HepG2 (cell line): ENCODE data around the gene SPATA13. TPM values are rescaled to one million over a fixed set of nuclear protein-coding genes. Genes with fewer than 3 reads are reported as not detected.
"Not testable (repeated sequence)": the region's sequence is repeated elsewhere in the genome, so short reads cannot be mapped to it uniquely, and the experiment has no call there.

Experiments used
- ATAC-seq: fragments of 200-7000 bp; cut with Tn5 transposase; 3 replicates; pipeline ENCODE4 v1.9.1; 2020; ENCODE audit warnings: mild to moderate bottlenecking, moderate library complexity
- BruUV-seq: library from RNA; stranded (reverse); fragments of 400-500 nt; replicated peaks from 2 replicates; lab custom pipeline; 2021; lab: Mats Ljungman, UMichigan
- CTCF ChIA-PET: fragments of 300-600 bp; formaldehyde crosslinking; extraction: SDS; loops from one replicate; lab custom pipeline; 2021; ENCODE audit warnings: low total read pairs, inconsistent platforms, low intra/inter-chr PET ratio; lab: Yijun Ruan, JAX
- POLR2A ChIA-PET: fragments of 350-600 bp; sonication (Branson Sonifier 250); formaldehyde crosslinking; loops from one replicate; lab custom pipeline; 2020; ENCODE audit warnings: antibody characterized with exemption, inconsistent platforms; lab: Yijun Ruan, JAX
- DNase-seq: peaks from one replicate; pipeline ENCODE4 v3.0.0-alpha.2; 2015; ENCODE audit warnings: low spot score
- FAIRE-seq: peaks from 3 replicates; lab custom pipeline; 2011; peaks lifted over from hg19 to GRCh38; lab: Jason Lieb, UNC
- H2AFZ ChIP-seq: one replicate; pipeline ENCODE4 v1.6.1; 2011; ENCODE audit warnings: low read length, inconsistent platforms
- H3K27ac ChIP-seq: fragments of 300-600 bp; 3 replicates; pipeline ENCODE4 v1.8.0; 2011; ENCODE audit warnings: mixed run types, mild to moderate bottlenecking, mixed read lengths, low read length, inconsistent platforms; ENCODE audit not compliant: insufficient read depth; ENCODE audit errors: extremely low read length
- H3K27me3 ChIP-seq, 2 experiments: fragments of 200-600 bp in 1 of 2; 2 replicates in 1 of 2; 3 replicates in 1 of 2; pipeline versions ENCODE4 v1.6.0 to v1.8.0; 2011; ENCODE audit warnings: low read length in 2 of 2, mild to moderate bottlenecking in 2 of 2, moderate library complexity in 2 of 2, inconsistent platforms in 1 of 2; ENCODE audit not compliant: insufficient read depth in 2 of 2, control insufficient read depth in 1 of 2
- H3K36me3 ChIP-seq, 2 experiments: fragments of 200-600 bp in 1 of 2; replicated peaks in 1 of 2; 2 replicates in 1 of 2; 3 replicates in 1 of 2; pipeline versions ENCODE4 v1.5.1 to v1.8.0; 2011; ENCODE audit warnings: low read length in 2 of 2, inconsistent platforms in 1 of 2; ENCODE audit not compliant: insufficient read depth in 2 of 2, control insufficient read depth in 1 of 2
- H3K4me1 ChIP-seq: 2 replicates; pipeline ENCODE4 v1.5.1; 2012; ENCODE audit warnings: low read length, inconsistent platforms; ENCODE audit not compliant: insufficient read depth
- H3K4me2 ChIP-seq: 2 replicates; pipeline ENCODE4 v1.6.0; 2011; ENCODE audit warnings: low read depth, low read length, inconsistent platforms
- H3K4me3 ChIP-seq, 3 experiments: fragments of 200-600 bp in 1 of 3; sonication (generic), shearing (Covaris generic) in 1 of 3; replicated peaks in 1 of 3; 2 replicates each; pipeline ENCODE4 v1.5.1; 2011 to 2016; ENCODE audit warnings: low read length in 3 of 3, inconsistent platforms in 2 of 3, low read depth in 2 of 3, mild to moderate bottlenecking in 2 of 3, control low read depth in 1 of 3, mixed read lengths in 1 of 3; ENCODE audit not compliant: insufficient read depth in 1 of 3
- H3K79me2 ChIP-seq: one replicate; pipeline ENCODE4 v1.6.1; 2011; ENCODE audit warnings: low read length, inconsistent platforms; ENCODE audit not compliant: insufficient read depth
- H3K9ac ChIP-seq: 2 replicates; pipeline ENCODE4 v1.6.0; 2011; ENCODE audit warnings: mild to moderate bottlenecking, low read depth, low read length, inconsistent platforms; ENCODE audit not compliant: insufficient read depth
- H3K9me3 ChIP-seq: 2 replicates; pipeline ENCODE4 v1.5.1; 2012; ENCODE audit warnings: mild to moderate bottlenecking, low read length
- H4K20me1 ChIP-seq: 2 replicates; pipeline ENCODE4 v1.6.0; 2011; ENCODE audit warnings: inconsistent platforms, mild to moderate bottlenecking, low read length, moderate library complexity; ENCODE audit not compliant: insufficient read depth
- MED13 ChIP-seq: sonication (generic); formaldehyde crosslinking; IDR thresholded peaks from 2 replicates; pipeline ENCODE4 v1.5.0; 2020; ENCODE audit warnings: missing genetic modification reagents
- NFYB ChIP-seq: sonication (generic); formaldehyde crosslinking; IDR thresholded peaks from 2 replicates; pipeline ENCODE4 v1.4.0; 2020; ENCODE audit warnings: missing genetic modification reagents
- NR2C2 ChIP-seq: sonication (generic); formaldehyde crosslinking; IDR thresholded peaks from 2 replicates; pipeline ENCODE4 v1.4.0; 2020; ENCODE audit warnings: missing genetic modification reagents, mild to moderate bottlenecking, moderate library complexity, borderline replicate concordance
- RARA ChIP-seq: IDR thresholded peaks from 2 replicates; pipeline ENCODE4 v1.6.1; 2016; ENCODE audit warnings: missing genetic modification reagents, missing compliant biosample characterization
- RFX3 ChIP-seq: IDR thresholded peaks from 2 replicates; pipeline ENCODE4 v1.6.1; 2016; ENCODE audit warnings: missing biosample characterization, missing genetic modification reagents
- SMAD1 ChIP-seq: sonication (generic); formaldehyde crosslinking; IDR thresholded peaks from 2 replicates; pipeline ENCODE4 v1.4.0; 2020; ENCODE audit warnings: missing genetic modification reagents, low read depth, mild to moderate bottlenecking, borderline replicate concordance
- XBP1 ChIP-seq: sonication (generic); formaldehyde crosslinking; IDR thresholded peaks from 2 replicates; pipeline ENCODE4 v1.5.0; 2020; ENCODE audit warnings: missing genetic modification reagents
- ZNF121 ChIP-seq: sonication (generic); formaldehyde crosslinking; IDR thresholded peaks from 2 replicates; pipeline ENCODE4 v1.5.0; 2020; ENCODE audit warnings: mild to moderate bottlenecking, missing genetic modification reagents
- ZNF484 ChIP-seq: sonication (generic); formaldehyde crosslinking; IDR thresholded peaks from 2 replicates; pipeline ENCODE4 v1.5.1; 2020; ENCODE audit warnings: mild to moderate bottlenecking, low read depth, missing genetic modification reagents, borderline replicate concordance
- ZNF562 ChIP-seq: sonication (generic); formaldehyde crosslinking; IDR thresholded peaks from 2 replicates; pipeline ENCODE4 v1.8.0; 2022; ENCODE audit warnings: missing genetic modification reagents, borderline replicate concordance
- ZNF615 ChIP-seq: sonication (generic); formaldehyde crosslinking; IDR thresholded peaks from 2 replicates; pipeline ENCODE4 v1.5.0; 2020; ENCODE audit warnings: mild to moderate bottlenecking, missing genetic modification reagents, borderline replicate concordance
- ZNF776 ChIP-seq: sonication (generic); formaldehyde crosslinking; IDR thresholded peaks from 2 replicates; pipeline ENCODE4 v1.4.0; 2020; ENCODE audit warnings: mild to moderate bottlenecking, missing genetic modification reagents
- WGBS: methylation state at CpG from one replicate; pipeline ENCODE4 v1.1.6; 2017; ENCODE audit warnings: low lambda C conversion rate; 5-methylcytosine and 5-hydroxymethylcytosine counted together
- in situ Hi-C: cut with HindIII; loops from 2 replicates; pipeline ENCODE4 v1.10.0; 2017; ENCODE audit warnings: low pct_unique_long_range_greater_than_20kb; ENCODE audit not compliant: extremely low pct_ligation_motif_present
- intact Hi-C: fragments of 100-400 bp; cut with micrococcal nuclease; formaldehyde crosslinking; loops from one replicate; pipeline ENCODE4 v1.10.0; 2022; ENCODE audit not compliant: unreplicated experiment
- polyA plus RNA-seq, 8 experiments: library from polyadenylated mRNA; depleted of rRNA in 3 of 8; stranded (reverse) in 7 of 8; unstranded in 1 of 8; fragments of >200 nt; fragmentation: Illumina TruSeq in 4 of 8; extraction: Trizol in 4 of 8; gene quantifications; 2 replicates each; pipeline versions ENCODE4 v1.2.1 to v1.2.3, GENCODE V29; 2011 to 2016; ENCODE audit warnings: low read depth in 4 of 8, missing spikeins in 1 of 8, mixed read lengths in 1 of 8; ENCODE audit not compliant: insufficient read depth in 1 of 8
- total RNA-seq, 5 experiments: library from RNA; depleted of rRNA; stranded (reverse); fragments of >200 nt; fragmentation: Illumina TruSeq; extraction: Trizol; gene quantifications; 2 replicates each; pipeline ENCODE4 v1.2.3, GENCODE V29; 2016; ENCODE audit warnings: low read depth in 1 of 5

Gene SPATA13
- total and polyA plus RNA-seq, 2 of the 13 experiments (the other 11 are each of a cell fraction or from before 2014, with no cell fraction given), result 11.3 to 14.2 TPM

DNA sequence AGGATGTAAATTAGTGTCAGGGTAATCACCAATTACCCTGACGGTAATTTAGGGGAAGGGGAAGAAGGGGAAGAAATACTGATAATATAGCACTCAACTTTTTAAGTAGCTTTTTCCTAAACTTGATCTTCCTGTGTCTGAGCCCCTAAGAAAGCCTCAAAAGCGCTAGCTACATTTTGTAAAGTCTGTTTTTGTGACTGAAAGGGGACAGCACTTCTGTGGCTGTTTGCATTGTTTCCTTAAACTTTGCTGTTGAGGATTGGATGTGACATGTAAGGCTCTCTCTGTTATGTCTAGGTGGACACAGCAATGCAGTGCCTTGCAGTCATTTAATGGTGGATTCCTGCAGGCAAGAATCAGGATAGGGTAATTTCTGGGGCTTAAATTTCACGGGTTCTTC, 42.8 kb downstream of the SPATA13 start (continued):
- TF ChIP-seq MED13 (CRISPR knock-in tag), result no peak
- no peak for TF ChIP-seq ZNF484 (CRISPR knock-in tag)
- TF ChIP-seq NFYB, result no peak
- TF ChIP-seq RARA (CRISPR knock-in tag), result no peak
- TF ChIP-seq NR2C2, result no peak

DNA sequence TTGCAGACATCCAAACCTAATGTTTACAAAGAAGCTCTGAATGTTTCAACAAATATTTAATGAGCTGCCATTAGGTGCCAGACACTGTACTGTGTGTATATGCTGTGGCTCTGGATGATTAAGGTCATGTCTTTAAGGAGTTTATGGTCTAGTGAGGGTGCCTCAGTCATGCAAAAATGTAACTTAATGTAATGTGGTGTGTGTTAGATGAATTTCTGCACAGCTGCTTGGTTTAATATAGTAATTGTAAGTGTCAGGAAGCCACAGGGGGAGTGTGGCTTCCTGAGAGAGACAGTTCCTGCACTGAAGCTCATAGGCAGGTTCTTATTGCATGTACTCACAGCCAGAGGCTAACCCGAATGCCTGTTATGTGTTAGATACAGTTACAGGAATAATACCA, 43.3 kb downstream of the SPATA13 start:
- ChIA-PET CTCF (no interaction called here), POLR2A (interaction anchor here (1.0 kb wide), 1 partner anchor 22 kb away, joined by 4 read pairs; no protein-coding TSS in a partner anchor)
- no peak overlapping the region for H3K9ac ChIP-seq
- no peaks in the 10 kb centered on the region for H3K9me3 ChIP-seq
- intact Hi-C loops (no loop called here), in situ Hi-C loops (no loop called here)
- H2AFZ ChIP-seq, result no peak overlapping the region
- DNase-seq (no peak), FAIRE-seq (no peak), ATAC-seq (no peak; the same call in 2 of the 3 replicates)
- no peaks in the 10 kb centered on the region; a peak in 1 of 5 replicates for H3K27me3 ChIP-seq
- no peak overlapping the region for H3K27ac ChIP-seq
- no peak overlapping the region for H3K4me2 ChIP-seq
- H3K79me2 ChIP-seq, result peaks cover 17% of the 10 kb centered on the region
- H4K20me1 ChIP-seq, result 0 out of 2 replicates have a peak, but pooled peaks cover 3% of the 10 kb centered on the region
- TF ChIP-seq XBP1 (CRISPR knock-in tag), result no peak
- TF ChIP-seq SMAD1, result no peak
- no peak for TF ChIP-seq RFX3 (CRISPR knock-in tag)
- TF ChIP-seq ZNF121 (CRISPR knock-in tag), result no peak
- no peak for TF ChIP-seq ZNF562 (CRISPR knock-in tag)
- no peak for TF ChIP-seq ZNF776 (CRISPR knock-in tag)
- no peak for TF ChIP-seq ZNF615 (CRISPR knock-in tag)
- BruUV-seq, result no TSS peak
- WGBS, result 100% methylated on average over 1 of the region's 1 CpG
- peaks cover 28% of the 10 kb centered on the region for H3K4me1 ChIP-seq
- H3K36me3 ChIP-seq, result no peaks in the 10 kb centered on the region; a peak in 2 of 5 replicates
- H3K4me3 ChIP-seq, result no peak overlapping the region

DNA sequence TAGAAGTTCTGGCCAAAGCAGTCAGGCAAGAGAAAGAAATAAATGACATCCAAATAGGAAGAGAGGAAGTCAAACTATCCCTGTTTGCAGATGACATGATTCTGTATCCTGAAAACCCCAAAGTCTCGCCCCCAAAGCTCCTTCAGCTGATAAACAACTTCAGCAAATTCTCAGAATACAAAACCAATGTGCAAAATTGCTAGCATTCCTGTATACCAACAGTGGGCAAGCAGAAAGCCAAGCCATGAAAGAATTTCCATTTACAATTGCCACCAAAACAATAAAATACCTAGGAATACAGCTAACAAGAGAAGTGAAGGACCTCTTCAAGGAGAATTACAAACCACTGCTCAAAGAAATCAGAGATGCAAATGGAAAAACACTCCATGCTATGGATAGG, 44.6 kb downstream of the SPATA13 start:
- H3K9ac ChIP-seq, FAIRE-seq, DNase-seq, H3K9me3 ChIP-seq, H4K20me1 ChIP-seq, CTCF ChIA-PET, POLR2A ChIA-PET, intact Hi-C loops, H3K4me2 ChIP-seq, ATAC-seq, H3K4me3 ChIP-seq, H3K27me3 ChIP-seq, in situ Hi-C loops, H3K27ac ChIP-seq, BruUV-seq, H3K36me3 ChIP-seq, H2AFZ ChIP-seq: not testable (repeated sequence)
- Histone ChIP-seq H3K4me1 (peaks cover 28% of the 10 kb centered on the region), H3K79me2 (peaks cover 23% of the 10 kb centered on the region)
- 96% methylated on average over 1 of the region's 1 CpG for WGBS
